Fibroblast of skin of right biceps (primary cell): Measurements from ENCODE around the gene CRX.
"Not testable (repeated sequence)": the region's sequence is repeated elsewhere in the genome, so short reads cannot be mapped to it uniquely, and the experiment has no call there.

Experiments used
- DNase-seq: peaks from one replicate; pipeline ENCODE4 v3.0.0-alpha.2; 2013

The CRX gene

DNA sequence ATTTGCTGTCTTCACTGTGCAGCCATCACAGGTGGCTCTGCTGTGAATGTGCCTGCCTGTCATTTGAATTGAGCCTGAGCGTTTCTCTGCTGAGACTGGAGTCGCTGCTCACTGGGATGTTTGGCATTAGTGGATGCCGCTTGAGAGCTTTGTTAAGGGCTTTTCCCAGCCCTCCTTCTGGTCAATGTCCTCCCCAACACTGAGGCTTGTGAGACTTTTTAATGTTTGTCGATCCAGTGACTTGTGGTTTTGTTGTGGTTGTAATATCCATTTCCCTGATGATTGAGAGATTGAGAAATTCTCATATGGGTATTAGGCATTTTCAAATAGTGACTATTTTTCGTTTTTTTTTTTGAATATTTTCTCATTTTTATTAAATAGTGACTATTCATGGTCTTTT is 39.9 kb downstream of the CRX start:
- no peak for DNase-seq

DNA sequence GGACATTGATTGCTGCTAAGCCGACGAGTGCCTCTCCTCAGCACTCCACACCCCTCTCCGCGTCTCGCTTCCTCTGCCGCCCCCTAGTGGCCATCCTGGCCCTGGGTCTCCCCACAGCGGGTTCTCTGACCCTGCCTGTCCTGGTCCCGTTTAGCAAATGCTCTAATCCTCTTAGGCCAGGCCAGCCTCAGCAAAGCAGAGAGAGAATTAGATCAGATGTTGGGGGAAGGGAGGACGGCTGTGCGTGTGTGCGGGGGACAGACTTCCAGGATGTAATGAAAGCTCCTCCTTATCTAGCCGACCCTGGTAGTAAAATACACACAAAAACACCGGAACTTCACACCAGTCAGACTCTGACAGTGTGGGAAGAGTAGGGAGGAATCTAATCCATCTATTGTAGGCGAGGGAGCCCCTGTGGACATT is 41.8 kb downstream of the CRX start:
- peak; percentile 53 for DNase-seq

DNA sequence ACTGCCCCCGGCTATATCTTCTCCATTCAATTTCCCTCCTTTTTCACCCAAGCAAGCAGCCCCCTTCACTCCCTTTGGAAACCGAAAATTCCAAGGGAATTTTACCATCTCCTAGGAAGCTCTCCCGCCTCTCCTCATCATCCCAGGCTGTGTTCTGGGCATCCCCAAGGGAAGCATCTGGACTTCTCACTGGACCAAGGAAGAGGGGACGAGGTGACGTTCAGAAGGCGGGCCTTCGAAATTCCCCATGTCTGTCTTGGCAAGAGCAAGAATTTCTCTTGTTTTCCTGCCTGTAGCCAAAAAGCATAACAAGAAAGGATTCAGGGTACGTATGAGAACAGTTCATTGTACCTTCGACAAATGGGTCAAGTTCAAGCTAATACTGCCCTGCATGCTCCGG is 43.4 kb downstream of the CRX start:
- no peak for DNase-seq

DNA sequence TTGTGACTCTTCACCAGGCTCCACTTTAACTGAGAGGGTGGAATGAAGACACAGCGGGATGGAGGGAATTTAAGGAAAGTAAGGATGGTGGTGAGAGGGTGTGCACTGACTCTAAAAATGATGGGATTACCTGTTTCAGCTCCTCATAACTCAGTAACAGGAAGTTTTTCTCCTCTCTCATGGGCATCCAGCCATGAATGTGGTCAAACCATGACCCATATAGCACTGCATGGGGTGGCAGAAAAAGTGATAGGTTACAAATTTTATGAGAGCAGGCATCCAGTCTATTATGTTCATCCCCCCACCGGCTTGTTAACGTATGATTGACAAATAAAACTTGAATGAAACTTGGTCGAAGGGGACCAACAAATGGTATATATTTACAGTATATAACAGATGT is 57.2 kb downstream of the CRX start:
- no peak for DNase-seq

DNA sequence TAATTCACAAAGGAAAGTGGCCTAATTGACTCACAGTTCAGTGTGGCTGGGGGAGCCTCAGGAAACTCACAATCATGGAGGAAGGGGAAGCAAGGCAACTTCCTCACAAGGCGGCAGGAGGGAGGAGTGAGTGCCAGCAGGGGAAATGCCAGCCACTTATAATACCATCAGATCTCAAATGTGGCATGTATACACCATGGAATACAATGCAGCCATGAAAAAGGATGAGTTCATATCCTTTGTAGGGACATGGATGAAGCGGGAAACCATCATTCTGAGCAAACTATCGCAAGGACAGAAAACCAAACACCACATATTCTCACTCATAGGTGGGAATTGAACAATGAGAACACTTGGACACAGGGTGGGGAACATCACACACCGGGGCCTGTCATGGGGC is 57.6 kb downstream of the CRX start:
- not testable (repeated sequence) for DNase-seq

DNA sequence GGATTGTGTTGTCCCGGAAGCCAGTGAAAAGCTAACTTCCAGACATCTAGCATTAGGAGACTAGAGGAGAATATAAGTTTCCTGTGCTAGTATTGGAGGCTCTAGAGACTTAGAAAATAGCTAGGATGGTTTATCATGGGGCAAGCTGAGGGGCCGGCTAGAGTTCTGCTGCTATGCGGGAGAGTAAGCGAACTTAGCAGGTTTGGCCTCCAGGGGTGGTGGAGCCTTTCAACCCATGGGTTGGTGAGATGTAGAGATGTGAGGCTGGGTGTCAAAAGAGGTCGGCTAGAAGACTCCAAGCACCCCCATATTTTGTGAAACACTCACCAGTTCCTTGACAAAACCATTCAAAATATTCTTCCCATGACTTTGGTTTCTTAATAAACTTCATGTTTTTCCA is 60.0 kb downstream of the CRX start:
- DNase-seq, result no peak

DNA sequence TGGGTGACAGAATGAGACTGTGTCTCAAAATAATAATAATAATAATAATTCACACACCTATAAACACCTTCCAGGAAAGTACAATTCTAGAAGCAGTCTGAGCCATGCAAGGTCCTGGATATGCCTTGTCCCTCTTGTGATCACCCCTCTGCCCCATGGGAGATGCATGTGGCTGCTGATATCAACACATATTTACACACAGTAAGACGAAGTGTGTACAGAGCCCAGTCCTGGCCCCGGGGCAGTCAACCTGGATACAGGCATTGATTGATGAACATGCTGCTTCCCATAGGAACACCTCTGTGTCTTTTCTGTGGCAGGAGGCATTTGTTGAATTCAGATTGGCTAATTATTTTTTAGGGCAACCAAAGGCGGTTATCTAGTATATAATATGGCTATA is 61.2 kb downstream of the CRX start:
- DNase-seq, result no peak

DNA sequence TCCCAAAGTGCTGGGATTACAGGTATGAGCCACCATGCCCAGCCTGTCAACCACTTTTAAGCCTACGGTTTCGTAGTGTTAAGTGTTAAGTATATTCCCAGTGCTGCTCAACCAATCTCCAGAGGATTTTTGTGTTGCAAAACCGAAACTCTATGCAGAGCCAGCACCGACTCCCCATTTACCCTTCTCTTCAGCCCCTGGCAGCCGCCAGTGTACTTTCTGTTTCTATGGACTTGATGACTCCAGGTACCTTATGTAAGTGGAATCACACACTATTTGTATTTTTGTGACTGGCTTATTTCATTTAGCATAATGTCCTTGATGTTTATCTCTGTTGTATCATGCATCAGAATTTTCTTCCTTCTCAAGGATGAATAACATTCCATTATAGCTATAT is 63.3 kb downstream of the CRX start:
- DNase-seq, result no peak

DNA sequence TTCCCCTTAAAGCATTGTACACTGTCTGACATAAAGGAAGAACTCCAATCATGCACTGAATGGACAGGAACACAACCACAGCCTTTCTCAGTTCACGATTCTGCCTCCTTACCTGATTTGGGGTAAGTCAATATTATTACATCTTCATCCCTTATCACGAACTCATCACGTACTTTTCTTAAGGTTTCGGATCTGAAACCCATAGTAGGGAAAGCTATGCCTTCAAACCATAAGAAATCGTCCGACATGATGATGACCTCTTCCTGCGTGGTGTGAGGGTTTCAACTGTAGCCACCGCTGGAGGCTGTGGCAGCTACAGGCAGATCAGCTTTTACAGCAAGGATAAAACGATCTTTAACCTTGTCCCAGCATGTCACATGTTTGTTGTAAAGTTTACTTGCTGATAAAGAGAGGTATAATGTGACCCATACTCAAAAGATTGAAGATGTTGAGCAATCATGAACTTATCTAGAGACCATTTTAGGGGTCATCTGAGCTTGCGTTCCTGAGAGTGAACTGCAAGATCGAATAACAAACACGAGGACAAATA is 64.3 kb downstream of the CRX start, which contains the start of gene SULT2A1:
TSS of gene SULT2A1 (minus strand) at position 306 of the 550 bp plus-strand sequence. CDS start at position 248, 58 bp downstream.
- DNase-seq, result no peak

DNA sequence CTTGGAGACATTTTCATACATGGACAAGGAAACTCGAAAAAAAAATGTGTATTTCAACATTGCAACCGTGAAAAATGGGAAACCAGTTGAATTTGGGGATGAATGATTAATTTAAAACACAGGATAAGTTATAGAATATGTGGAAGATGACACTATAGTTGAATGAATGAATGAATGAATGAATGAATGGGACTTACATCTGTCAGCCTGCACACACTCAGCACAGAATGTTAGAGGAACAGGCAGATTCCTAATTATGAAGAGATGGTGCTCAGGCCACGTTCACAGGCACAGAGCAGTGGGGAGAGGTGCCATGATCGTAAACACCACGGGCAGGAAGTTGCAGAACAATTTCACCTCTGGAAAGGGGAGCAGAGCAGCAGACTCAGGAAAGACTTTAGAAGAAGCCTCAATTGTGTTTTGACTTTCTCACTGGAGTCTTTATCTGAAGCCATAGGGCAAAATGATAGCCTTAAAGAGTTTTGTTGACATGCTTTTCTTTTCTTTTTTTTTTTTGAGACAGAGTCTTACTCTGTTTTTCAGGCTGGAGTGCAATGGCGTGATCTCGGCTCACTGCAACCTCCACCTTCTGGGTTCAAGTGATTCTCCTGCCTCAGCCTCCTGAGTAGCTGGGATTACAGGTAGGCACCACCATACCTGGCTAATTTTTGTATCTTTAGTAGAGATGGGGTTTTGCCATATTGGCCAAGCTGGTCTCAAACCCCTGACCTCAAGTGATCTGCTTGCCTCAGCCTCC is 69.3 kb downstream of the CRX start:
- DNase-seq, result no peak

DNA sequence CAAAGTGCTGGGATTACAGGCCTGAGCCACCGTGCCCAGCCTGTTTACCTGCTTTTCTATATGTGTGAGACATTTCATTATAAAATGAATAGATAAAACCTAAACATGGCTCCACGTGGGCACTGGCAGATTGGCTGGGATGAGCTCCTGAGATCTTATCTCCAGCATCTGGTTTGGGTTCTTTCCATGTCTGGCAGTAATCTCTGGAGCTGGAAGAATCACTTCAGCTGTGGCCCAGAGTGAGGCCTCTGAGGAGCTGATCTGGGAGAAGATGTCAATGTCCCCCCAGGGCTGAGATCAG is 69.8 kb downstream of the CRX start:
- DNase-seq, result no peak

DNA sequence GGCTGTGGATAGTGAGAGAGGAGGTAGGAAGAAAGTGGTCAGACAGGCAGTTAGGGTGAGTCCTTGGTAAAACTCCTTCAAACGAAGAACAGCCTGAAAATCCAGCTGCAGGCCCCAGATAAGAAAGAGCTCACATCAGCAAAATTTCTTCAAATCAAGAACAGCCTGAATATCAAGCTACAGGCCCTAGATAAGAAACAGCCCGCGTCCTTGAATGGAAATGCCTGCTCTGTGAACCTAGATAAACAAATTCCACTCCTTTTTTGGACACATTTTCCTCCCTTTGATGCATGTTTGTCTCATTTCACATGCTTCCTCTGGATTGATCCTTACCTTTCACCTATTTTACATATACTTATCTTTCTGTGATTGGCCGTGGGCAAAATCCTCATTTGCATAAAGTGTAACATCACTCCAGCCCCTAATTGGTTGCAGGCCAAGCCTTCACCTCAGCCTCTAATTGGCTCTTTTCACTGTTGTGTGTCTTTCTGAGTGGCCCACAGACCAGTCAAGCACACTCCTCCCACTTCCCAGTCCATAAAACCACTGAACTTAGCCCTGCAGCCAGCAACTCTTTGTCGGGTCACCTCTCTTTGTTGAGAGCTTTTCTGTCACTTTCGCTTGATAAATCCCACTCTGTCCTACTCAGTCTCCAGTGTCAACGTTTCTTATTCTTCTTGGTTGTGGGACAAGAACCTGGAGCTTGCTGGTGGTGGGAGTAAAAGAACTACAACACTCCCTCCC is 70.4 kb downstream of the CRX start:
- no peak for DNase-seq
